ENCODE results near the gene STPG2. TPM values are rescaled to one million over a fixed set of nuclear protein-coding genes. Genes with fewer than 3 reads are reported as not detected.

STPG2 gene
- total and polyA plus RNA-seq, 10 donors = 0.03 to 2.0 (median 0.67) TPM; not detected in 1

DNA sequence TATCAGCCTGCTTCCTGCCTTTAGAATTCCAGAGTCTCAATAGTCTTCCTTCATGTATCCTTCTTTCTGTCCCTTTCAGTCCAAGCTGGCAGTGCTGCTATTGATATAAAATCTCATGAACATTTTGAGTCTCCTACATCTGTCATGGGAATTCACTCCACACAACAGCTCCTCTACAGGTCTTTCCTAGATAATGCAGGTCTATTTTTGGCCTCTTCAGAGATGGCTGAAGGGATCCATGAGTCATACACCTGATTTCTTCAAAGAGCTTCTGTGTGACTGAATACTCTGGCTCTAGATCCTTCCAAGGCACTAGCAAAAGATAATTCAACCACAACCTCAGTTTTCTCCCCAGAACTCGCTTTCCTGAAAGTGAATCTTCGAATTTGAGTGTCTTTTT is 115.4 kb downstream of the STPG2 start:
- TF ChIP-seq POLR2A (IDR thresholded peaks at IDR 0.05) (no peak), POLR2AphosphoS5 (IDR thresholded peaks at IDR 0.05) (no peak)
- TF ChIP-seq, protein P1, sequence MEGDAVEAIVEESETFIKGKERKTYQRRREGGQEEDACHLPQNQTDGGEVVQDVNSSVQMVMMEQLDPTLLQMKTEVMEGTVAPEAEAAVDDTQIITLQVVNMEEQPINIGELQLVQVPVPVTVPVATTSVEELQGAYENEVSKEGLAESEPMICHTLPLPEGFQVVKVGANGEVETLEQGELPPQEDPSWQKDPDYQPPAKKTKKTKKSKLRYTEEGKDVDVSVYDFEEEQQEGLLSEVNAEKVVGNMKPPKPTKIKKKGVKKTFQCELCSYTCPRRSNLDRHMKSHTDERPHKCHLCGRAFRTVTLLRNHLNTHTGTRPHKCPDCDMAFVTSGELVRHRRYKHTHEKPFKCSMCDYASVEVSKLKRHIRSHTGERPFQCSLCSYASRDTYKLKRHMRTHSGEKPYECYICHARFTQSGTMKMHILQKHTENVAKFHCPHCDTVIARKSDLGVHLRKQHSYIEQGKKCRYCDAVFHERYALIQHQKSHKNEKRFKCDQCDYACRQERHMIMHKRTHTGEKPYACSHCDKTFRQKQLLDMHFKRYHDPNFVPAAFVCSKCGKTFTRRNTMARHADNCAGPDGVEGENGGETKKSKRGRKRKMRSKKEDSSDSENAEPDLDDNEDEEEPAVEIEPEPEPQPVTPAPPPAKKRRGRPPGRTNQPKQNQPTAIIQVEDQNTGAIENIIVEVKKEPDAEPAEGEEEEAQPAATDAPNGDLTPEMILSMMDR (IDR thresholded peaks at IDR 0.05 in 8 of 11, conservative IDR thresholded peaks at IDR 0.05 in 3 of 11) = no peak
- no peak for DNase-seq
- Histone ChIP-seq H3K36me3 (no peaks in the 10 kb centered on the region), H3K4me3 (no peak overlapping the region), H3K27me3 (replicated peaks in 1 of 7) (no peaks in the 10 kb centered on the region), H3K9me3 (peaks cover 0 to 55% (median 27%) of the 10 kb centered on the region in 8 donors), H3K4me1 (no peaks in the 10 kb centered on the region), H3K27ac (no peak overlapping the region)
- 53 to 77% (median 59%) methylated on average over 2 of the region's 2 CpGs for WGBS, 5 donors
- intact Hi-C loops (cut with DNase I; ENCODE audit: low total_unique reads) = no loop called here

DNA sequence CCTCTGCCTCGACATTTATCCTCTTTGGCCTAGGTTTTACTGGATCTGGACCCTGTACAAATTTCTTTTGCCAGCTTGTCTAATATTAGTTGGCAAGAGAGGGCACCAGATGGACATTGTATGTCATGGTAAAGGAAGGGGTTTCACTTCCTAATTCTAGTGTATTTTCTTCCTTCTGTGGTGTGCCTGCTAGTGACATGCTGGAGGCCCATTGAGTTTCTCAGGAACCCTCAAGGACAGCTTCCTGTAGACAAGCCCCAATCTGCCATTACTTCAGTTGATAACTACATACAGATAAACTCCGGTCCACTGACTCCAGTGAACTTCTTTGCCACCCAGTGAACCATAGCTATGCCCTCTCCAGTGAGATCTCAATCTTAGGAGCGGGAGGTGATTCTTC is 116.9 kb downstream of the STPG2 start:
- H3K36me3 ChIP-seq = no peaks in the 10 kb centered on the region
- intact Hi-C loops (cut with DNase I; ENCODE audit: low total_unique reads) = no loop called here
- WGBS, 5 donors = 73 to 85% (median 82%) methylated on average over 3 of the region's 3 CpGs
- TF ChIP-seq POLR2A (IDR thresholded peaks at IDR 0.05) (no peak), POLR2AphosphoS5 (IDR thresholded peaks at IDR 0.05) (no peak)
- TF ChIP-seq, protein P1 (IDR thresholded peaks at IDR 0.05 in 8 of 11, conservative IDR thresholded peaks at IDR 0.05 in 3 of 11) = no peak
- no peak for DNase-seq
- H3K27me3 ChIP-seq (replicated peaks in 1 of 7) = no peaks in the 10 kb centered on the region
- H3K9me3 ChIP-seq = peaks cover 0 to 45% (median 20%) of the 10 kb centered on the region in 8 donors
- H3K27ac ChIP-seq = no peak overlapping the region
- H3K4me1 ChIP-seq = no peaks in the 10 kb centered on the region
- H3K4me3 ChIP-seq = no peak overlapping the region

DNA sequence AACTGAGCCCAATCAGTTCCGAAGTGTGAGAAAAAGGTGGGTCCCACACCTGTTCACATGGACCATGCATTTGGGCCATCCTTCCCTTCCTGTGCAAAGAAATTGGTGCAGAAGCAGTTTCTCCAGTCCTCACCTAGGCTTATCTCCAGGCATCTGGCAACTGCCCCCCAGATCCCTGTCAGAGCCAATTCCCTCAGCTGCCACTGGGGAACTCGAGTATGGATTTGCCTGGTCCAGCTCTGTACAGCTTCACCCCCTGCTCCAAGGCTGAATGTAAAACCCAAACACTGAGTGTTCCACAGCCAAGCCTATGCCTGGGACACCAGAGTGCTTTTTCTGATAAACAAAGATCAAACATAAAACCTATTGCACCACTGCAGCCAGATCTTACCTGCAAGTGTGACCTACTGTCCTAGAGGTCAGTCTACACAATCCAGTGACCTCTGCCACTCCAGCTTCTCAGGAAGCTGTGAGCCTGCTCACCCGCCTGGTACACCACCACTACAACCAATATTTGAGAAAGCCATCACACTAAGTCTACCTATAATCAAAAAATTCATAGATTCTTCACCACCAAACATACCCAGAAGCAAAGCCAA is 136.4 kb downstream of the STPG2 start:
- intact Hi-C loops (cut with DNase I; ENCODE audit: low total_unique reads) = no loop called here
- Histone ChIP-seq H3K36me3 (no peaks in the 10 kb centered on the region), H3K4me3 (no peak overlapping the region), H3K4me1 (no peaks in the 10 kb centered on the region), H3K9me3 (peaks cover 0 to 60% (median 56%) of the 10 kb centered on the region in 8 donors), H3K27me3 (replicated peaks in 1 of 7) (no peaks in the 10 kb centered on the region), H3K27ac (no peak overlapping the region)
- no peak for DNase-seq
- no peak for TF ChIP-seq POLR2AphosphoS5 (IDR thresholded peaks at IDR 0.05)
- TF ChIP-seq, protein P1 (IDR thresholded peaks at IDR 0.05 in 8 of 11, conservative IDR thresholded peaks at IDR 0.05 in 3 of 11) = no peak
- TF ChIP-seq POLR2A (IDR thresholded peaks at IDR 0.05) = no peak
- WGBS, 5 donors = 63 to 79% (median 68%) methylated on average over 2 to 3 of the region's 3 CpGs

DNA sequence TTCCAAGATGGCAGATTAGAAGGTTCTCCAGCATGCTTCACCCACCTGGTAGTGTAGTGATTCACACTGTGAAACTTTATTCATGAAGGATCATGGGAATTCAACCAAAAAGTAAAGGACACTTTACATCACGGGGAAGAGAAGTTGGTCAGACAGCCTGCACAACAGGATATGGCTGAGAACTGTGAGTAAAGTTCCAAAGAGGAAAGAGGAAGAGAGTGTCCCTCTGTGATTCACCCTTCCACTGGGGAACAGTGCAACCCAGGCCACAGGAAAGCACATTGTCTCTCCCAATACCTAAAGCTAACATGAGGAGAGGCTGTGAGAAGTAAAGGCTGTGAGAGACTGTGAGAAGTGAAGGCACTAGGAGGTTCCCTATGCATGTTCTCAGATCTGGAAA is 137.2 kb downstream of the STPG2 start:
- DNase-seq = no peak
- TF ChIP-seq POLR2A (IDR thresholded peaks at IDR 0.05) (no peak), POLR2AphosphoS5 (IDR thresholded peaks at IDR 0.05) (no peak)
- TF ChIP-seq, protein P1 (IDR thresholded peaks at IDR 0.05 in 8 of 11, conservative IDR thresholded peaks at IDR 0.05 in 3 of 11) = no peak
- no peaks in the 10 kb centered on the region for H3K36me3 ChIP-seq
- no peak overlapping the region for H3K27ac ChIP-seq
- intact Hi-C loops (cut with DNase I; ENCODE audit: low total_unique reads) = no loop called here
- no peak overlapping the region for H3K4me3 ChIP-seq
- 59 to 83% (median 63%) methylated on average over 1 of the region's 1 CpG for WGBS, 5 donors
- no peaks in the 10 kb centered on the region for H3K4me1 ChIP-seq
- no peaks in the 10 kb centered on the region for H3K27me3 ChIP-seq (replicated peaks in 1 of 7)
- peaks cover 0 to 52% (median 47%) of the 10 kb centered on the region in 8 donors for H3K9me3 ChIP-seq

All from spleen (tissue), 11 donors.